Measurements from ENCODE around the gene ABCA6. TPM values are rescaled to one million over a fixed set of nuclear protein-coding genes. Genes with fewer than 3 reads are reported as not detected.
A peak's percentile ranks its signal among the peaks of the same experiment; 100 is the strongest.

Gene ABCA6
- total and polyA plus RNA-seq, 2 of the 13 experiments (the other 11 are each of a cell fraction or from before 2014, with no cell fraction given) = 0.05 to 0.11 TPM

- TF ChIP-seq E2F2 (CRISPR knock-in tag; IDR thresholded peaks at IDR 0.05; ENCODE audit: borderline replicate concordance) = no peak
- no peak for TF ChIP-seq CAMTA2 (CRISPR knock-in tag; IDR thresholded peaks at IDR 0.05; ENCODE audit: borderline replicate concordance)
- TF ChIP-seq GATAD2A (CRISPR knock-in tag; IDR thresholded peaks at IDR 0.05) = peak; percentile 99
- no peak for TF ChIP-seq PLSCR1 (CRISPR knock-in tag; IDR thresholded peaks at IDR 0.05; ENCODE audit: borderline replicate concordance)
- TF ChIP-seq SMAD3 (CRISPR knock-in tag; IDR thresholded peaks at IDR 0.05) = peak; percentile 98
- TF ChIP-seq ZNF333 (CRISPR knock-in tag; IDR thresholded peaks at IDR 0.05; ENCODE audit: borderline replicate concordance) = no peak
- TF ChIP-seq BCLAF1 (IDR thresholded peaks at IDR 0.05) = no peak
- peak; percentile 80; the same call in 1 of the 2 replicates for TF ChIP-seq ZC3H13 (CRISPR knock-in tag; IDR thresholded peaks at IDR 0.05)
- no peak for TF ChIP-seq MNT (IDR thresholded peaks at IDR 0.05)
- peak; percentile 54; the same call in 1 of the 2 replicates for TF ChIP-seq CENPBD1 (CRISPR knock-in tag; IDR thresholded peaks at IDR 0.05; ENCODE audit: borderline replicate concordance, low read depth)
- TF ChIP-seq ARID3A (IDR thresholded peaks at IDR 0.05; ENCODE audit: low read depth, low read length) = peak; percentile 49; the same call in 1 of the 2 replicates
- TF ChIP-seq ZNF547 (CRISPR knock-in tag; IDR thresholded peaks at IDR 0.05) = peak; percentile 71
- no peak for TF ChIP-seq ZZZ3 (CRISPR knock-in tag; IDR thresholded peaks at IDR 0.05; ENCODE audit: borderline replicate concordance)
- peak; percentile 100 for TF ChIP-seq HOXA5 (CRISPR knock-in tag; IDR thresholded peaks at IDR 0.05)
- TF ChIP-seq SOX13 (IDR thresholded peaks at IDR 0.05) = peak; percentile 100
- TF ChIP-seq SOX13 (CRISPR knock-in tag; conservative IDR thresholded peaks at IDR 0.05 in 1 of 2, IDR thresholded peaks at IDR 0.05 in 1 of 2) = peak in 1 of 2 experiments; percentile 100; a peak in 2 of 4 replicates
- TF ChIP-seq ZBTB8A (CRISPR knock-in tag; IDR thresholded peaks at IDR 0.05; ENCODE audit: borderline replicate concordance, low read depth) = no peak
- TF ChIP-seq MXI1 (IDR thresholded peaks at IDR 0.05; ENCODE audit: borderline replicate concordance, low read depth, low read length) = no peak
- TF ChIP-seq MAX (IDR thresholded peaks at IDR 0.05) = peak; percentile 70
- TF ChIP-seq ZNF720 (CRISPR knock-in tag; IDR thresholded peaks at IDR 0.05) = no peak
Observed at GRCh38 chr17:69047368-69048263, 94.1 kb downstream of the ABCA6 start (continued).

Measured in HepG2 (cell line).